ENCODE data around the gene DTWD1.

- TF ChIP-seq, protein P1, sequence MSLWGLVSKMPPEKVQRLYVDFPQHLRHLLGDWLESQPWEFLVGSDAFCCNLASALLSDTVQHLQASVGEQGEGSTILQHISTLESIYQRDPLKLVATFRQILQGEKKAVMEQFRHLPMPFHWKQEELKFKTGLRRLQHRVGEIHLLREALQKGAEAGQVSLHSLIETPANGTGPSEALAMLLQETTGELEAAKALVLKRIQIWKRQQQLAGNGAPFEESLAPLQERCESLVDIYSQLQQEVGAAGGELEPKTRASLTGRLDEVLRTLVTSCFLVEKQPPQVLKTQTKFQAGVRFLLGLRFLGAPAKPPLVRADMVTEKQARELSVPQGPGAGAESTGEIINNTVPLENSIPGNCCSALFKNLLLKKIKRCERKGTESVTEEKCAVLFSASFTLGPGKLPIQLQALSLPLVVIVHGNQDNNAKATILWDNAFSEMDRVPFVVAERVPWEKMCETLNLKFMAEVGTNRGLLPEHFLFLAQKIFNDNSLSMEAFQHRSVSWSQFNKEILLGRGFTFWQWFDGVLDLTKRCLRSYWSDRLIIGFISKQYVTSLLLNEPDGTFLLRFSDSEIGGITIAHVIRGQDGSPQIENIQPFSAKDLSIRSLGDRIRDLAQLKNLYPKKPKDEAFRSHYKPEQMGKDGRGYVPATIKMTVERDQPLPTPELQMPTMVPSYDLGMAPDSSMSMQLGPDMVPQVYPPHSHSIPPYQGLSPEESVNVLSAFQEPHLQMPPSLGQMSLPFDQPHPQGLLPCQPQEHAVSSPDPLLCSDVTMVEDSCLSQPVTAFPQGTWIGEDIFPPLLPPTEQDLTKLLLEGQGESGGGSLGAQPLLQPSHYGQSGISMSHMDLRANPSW (CRISPR knock-in tag; conservative IDR thresholded peaks at IDR 0.05; ENCODE audit: low read depth) = no peak
- TF ChIP-seq, protein P2, sequence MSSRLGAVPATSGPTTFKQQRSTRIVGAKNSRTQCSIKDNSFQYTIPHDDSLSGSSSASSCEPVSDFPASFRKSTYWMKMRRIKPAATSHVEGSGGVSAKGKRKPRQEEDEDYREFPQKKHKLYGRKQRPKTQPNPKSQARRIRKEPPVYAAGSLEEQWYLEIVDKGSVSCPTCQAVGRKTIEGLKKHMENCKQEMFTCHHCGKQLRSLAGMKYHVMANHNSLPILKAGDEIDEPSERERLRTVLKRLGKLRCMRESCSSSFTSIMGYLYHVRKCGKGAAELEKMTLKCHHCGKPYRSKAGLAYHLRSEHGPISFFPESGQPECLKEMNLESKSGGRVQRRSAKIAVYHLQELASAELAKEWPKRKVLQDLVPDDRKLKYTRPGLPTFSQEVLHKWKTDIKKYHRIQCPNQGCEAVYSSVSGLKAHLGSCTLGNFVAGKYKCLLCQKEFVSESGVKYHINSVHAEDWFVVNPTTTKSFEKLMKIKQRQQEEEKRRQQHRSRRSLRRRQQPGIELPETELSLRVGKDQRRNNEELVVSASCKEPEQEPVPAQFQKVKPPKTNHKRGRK (CRISPR knock-in tag; IDR thresholded peaks at IDR 0.05; ENCODE audit: borderline replicate concordance) = no peak
- TF ChIP-seq ZBTB21 (CRISPR knock-in tag; IDR thresholded peaks at IDR 0.05; ENCODE audit: borderline replicate concordance) = no peak
Observed at GRCh38 chr15:49678655-49679054, 57.8 kb downstream of the DTWD1 start.

Data from WTC11 (cell line).